ENCODE data around the gene C3. TPM values are rescaled to one million over a fixed set of nuclear protein-coding genes. Genes with fewer than 3 reads are reported as not detected.

The C3 gene
- total RNA-seq, 4 donors from 2014 or later = 393 to 1,020 (median 677) TPM

DNA sequence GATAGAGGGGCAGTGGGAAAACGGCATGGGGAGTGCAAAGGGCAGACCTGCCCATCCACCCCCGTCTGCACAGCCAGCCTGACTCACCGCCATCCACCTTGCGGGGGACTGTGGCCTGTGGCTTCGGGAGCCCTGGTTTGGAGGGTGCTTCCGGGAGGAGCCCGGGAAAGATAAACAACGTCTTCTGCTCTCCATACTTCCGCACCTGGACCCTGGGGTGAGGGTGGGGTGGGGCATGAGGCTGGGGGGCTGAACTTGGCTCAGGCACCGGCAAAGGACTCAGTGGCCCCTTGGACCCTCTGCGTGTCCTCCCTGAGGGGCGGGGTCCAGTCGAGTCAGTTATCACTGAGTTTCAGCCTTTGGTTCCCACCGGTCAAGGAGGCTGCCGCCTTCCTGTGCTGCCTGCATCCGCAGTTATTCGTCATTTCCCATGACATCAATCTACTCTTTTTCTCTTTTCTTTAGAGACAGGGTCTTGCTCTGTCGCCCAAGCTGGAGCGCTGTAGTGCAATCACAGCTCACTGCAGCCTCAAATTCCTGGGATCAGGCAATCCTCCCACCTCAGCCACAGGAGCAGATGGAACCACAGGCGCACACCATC, 13.7 kb upstream of the C3 start:
- Histone ChIP-seq H3K9me3 (no peaks in the 10 kb centered on the region), H3K4me1 (peaks cover 28 to 47% (median 40%) of the 10 kb centered on the region in 4 donors), H3K27ac (replicated peaks in 1 of 4) (no peak overlapping the region), H3K36me3 (peaks cover 18 to 50% (median 39%) of the 10 kb centered on the region in 4 donors), H3K4me3 (no peak overlapping the region), H3K27me3 (no peaks in the 10 kb centered on the region)
- WGBS = 81% methylated on average over 18 of the region's 20 CpGs
- no peak for DNase-seq (ENCODE audit: extremely low spot score)
- TF ChIP-seq POLR2A (IDR thresholded peaks at IDR 0.05; ENCODE audit: low read depth) (no peak), POLR2AphosphoS5 (IDR thresholded peaks at IDR 0.05) (no peak), EP300 (IDR thresholded peaks at IDR 0.05) (no peak)
- TF ChIP-seq, protein P1, sequence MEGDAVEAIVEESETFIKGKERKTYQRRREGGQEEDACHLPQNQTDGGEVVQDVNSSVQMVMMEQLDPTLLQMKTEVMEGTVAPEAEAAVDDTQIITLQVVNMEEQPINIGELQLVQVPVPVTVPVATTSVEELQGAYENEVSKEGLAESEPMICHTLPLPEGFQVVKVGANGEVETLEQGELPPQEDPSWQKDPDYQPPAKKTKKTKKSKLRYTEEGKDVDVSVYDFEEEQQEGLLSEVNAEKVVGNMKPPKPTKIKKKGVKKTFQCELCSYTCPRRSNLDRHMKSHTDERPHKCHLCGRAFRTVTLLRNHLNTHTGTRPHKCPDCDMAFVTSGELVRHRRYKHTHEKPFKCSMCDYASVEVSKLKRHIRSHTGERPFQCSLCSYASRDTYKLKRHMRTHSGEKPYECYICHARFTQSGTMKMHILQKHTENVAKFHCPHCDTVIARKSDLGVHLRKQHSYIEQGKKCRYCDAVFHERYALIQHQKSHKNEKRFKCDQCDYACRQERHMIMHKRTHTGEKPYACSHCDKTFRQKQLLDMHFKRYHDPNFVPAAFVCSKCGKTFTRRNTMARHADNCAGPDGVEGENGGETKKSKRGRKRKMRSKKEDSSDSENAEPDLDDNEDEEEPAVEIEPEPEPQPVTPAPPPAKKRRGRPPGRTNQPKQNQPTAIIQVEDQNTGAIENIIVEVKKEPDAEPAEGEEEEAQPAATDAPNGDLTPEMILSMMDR (IDR thresholded peaks at IDR 0.05) = no peak
- intact Hi-C loops (cut with DNase I) = loop anchor here (10.0 kb wide), 1 partner anchor 99 kb away; no protein-coding TSS in a partner anchor

DNA sequence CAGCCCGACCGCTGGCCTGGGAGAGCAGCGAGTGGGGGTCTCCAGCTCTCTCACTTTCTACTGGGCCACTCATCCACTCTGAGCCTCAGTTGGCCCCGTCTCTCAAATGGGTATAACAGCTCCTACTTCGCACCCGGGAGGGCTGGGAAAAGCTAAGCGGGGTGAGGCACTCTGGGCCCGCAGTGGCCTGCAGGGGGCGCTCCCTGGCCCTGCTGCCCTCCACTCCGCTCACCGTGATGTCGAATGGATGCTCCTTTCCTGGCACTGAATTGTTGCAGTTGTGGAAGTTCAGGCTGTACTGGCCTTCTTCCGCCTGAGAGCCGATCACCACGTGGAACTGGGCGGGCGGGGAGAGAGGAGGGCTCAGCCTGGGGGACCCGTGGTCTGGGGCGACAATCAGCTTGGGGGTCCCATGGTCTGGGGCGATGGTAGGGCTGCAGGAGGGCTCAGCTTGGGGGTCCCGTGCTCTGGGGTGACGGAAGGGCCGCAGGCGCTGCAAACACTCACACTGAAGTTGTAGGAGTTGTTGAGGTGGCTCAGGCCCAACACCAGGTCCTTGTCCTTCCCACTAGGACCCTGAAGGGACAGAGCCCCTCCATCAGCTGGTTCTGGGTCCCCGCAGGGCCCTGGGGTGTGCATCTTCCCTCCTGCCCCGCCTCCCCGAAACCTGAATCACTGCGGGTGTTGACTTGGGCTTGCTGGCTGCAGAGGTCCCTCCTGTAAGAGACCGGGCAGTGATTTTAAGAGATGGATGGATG, 13.1 kb upstream of the C3 start:
- Histone ChIP-seq H3K27ac (replicated peaks in 1 of 4) (no peak overlapping the region), H3K4me1 (peaks cover 22 to 42% (median 33%) of the 10 kb centered on the region in 4 donors), H3K27me3 (no peaks in the 10 kb centered on the region), H3K4me3 (no peak overlapping the region), H3K9me3 (no peaks in the 10 kb centered on the region), H3K36me3 (peaks cover 18 to 50% (median 39%) of the 10 kb centered on the region in 4 donors)
- no peak for TF ChIP-seq EP300 (IDR thresholded peaks at IDR 0.05)
- TF ChIP-seq, protein P1 (IDR thresholded peaks at IDR 0.05) = peak in 2 of 3 experiments; percentile 26 to 43
- no peak for DNase-seq (ENCODE audit: extremely low spot score)
- 85% methylated on average over 29 of the region's 29 CpGs for WGBS
- intact Hi-C loops (cut with DNase I) = loop anchor here (10.0 kb wide), 1 partner anchor 99 kb away; no protein-coding TSS in a partner anchor

DNA sequence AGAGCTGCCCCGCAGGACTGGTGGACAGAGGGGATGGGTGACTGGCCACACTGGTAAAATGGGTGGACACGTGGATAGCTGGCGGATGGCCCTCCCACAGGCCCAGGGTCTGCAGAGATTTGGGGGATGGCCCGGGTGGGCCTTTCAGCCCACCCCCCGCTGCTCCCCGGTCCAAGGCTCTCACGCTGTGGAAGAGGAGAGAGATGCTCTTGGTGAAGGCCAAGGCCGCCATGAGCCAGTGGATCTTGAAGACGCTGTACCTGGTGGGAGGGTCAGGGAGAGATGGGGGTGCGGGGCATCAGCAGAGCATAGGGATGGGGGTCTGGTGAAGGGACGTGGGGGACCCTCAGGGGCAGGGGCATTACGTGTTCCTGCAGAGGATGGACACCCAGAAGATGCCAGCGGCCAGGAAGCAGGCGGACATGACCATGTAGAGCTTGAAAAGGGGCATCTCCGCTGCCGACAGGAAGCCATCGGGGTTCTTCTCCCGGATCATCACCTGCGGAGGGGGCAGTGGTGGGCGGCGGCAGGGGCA, 12.4 kb upstream of the C3 start:
- no peak for DNase-seq (ENCODE audit: extremely low spot score)
- Histone ChIP-seq H3K27me3 (no peaks in the 10 kb centered on the region), H3K4me1 (peaks cover 15 to 37% (median 27%) of the 10 kb centered on the region in 4 donors), H3K4me3 (no peak overlapping the region), H3K27ac (replicated peaks in 1 of 4) (no peak overlapping the region), H3K36me3 (peaks cover 18 to 50% (median 39%) of the 10 kb centered on the region in 4 donors), H3K9me3 (no peaks in the 10 kb centered on the region)
- intact Hi-C loops (cut with DNase I) = loop anchor here (10.0 kb wide), 1 partner anchor 98 kb away; no protein-coding TSS in a partner anchor
- 90% methylated on average over 14 of the region's 21 CpGs for WGBS
- TF ChIP-seq POLR2AphosphoS5 (IDR thresholded peaks at IDR 0.05) = no peak
- TF ChIP-seq, protein P1 (IDR thresholded peaks at IDR 0.05) = no peak
- TF ChIP-seq EP300 (IDR thresholded peaks at IDR 0.05) = no peak
- no peak for TF ChIP-seq POLR2A (IDR thresholded peaks at IDR 0.05; ENCODE audit: low read depth)

DNA sequence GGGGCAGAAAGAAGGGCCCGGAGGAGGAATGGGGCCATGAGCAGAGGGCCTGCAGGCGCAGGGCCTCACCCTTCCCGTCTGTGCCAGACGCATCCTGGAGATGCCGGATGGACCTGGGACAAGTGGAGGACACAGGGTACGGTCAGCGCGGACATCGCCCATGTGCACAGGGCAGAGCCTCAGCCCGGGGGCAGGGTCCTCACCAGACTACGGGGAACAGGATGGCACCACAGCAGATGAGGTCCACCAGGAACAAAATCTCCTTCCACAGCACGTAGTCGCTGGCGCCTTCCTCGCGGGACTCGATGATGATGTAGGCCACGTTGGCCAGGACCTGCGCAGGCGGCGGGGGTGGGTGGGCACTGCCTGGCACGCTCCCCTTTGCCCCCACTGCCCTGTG, 11.4 kb upstream of the C3 start:
- TF ChIP-seq, protein P1 (IDR thresholded peaks at IDR 0.05) = no peak
- TF ChIP-seq POLR2AphosphoS5 (IDR thresholded peaks at IDR 0.05) (no peak), EP300 (IDR thresholded peaks at IDR 0.05) (no peak), POLR2A (IDR thresholded peaks at IDR 0.05; ENCODE audit: low read depth) (no peak)
- H3K27ac ChIP-seq (replicated peaks in 1 of 4) = no peak overlapping the region
- H3K4me1 ChIP-seq = peaks cover 15 to 34% (median 25%) of the 10 kb centered on the region in 4 donors
- H3K36me3 ChIP-seq = peaks cover 18 to 50% (median 39%) of the 10 kb centered on the region in 4 donors
- intact Hi-C loops (cut with DNase I) = loop anchor here (10.0 kb wide), 1 partner anchor 97 kb away; no protein-coding TSS in a partner anchor
- no peak overlapping the region for H3K4me3 ChIP-seq
- H3K27me3 ChIP-seq = peaks cover 0 to 4% (median 0%) of the 10 kb centered on the region in 4 donors
- DNase-seq (ENCODE audit: extremely low spot score) = no peak
- no peaks in the 10 kb centered on the region for H3K9me3 ChIP-seq
- WGBS = 93% methylated on average over 22 of the region's 22 CpGs

All from esophagus muscularis mucosa (tissue), 4 donors.